Dermis blood vessel endothelial cell (primary cell): Measurements from ENCODE around the gene ARHGAP9. TPM values are rescaled to one million over a fixed set of nuclear protein-coding genes. Genes with fewer than 3 reads are reported as not detected.
A peak's percentile ranks its signal among the peaks of the same experiment; 100 is the strongest.
"Not testable (repeated sequence)": the region's sequence is repeated elsewhere in the genome, so short reads cannot be mapped to it uniquely, and the experiment has no call there.

ENCODE experiments used
- DNase-seq: peaks from one replicate; pipeline ENCODE4 v3.0.0; 2010
- total RNA-seq: library from RNA; depleted of rRNA; stranded (reverse); fragments of >200 nt; gene quantifications from 2 replicates; pipeline ENCODE4 v1.2.3, GENCODE V29; 2014

ARHGAP9 gene
- total RNA-seq, 1 donor from 2014 or later: not detected

DNA sequence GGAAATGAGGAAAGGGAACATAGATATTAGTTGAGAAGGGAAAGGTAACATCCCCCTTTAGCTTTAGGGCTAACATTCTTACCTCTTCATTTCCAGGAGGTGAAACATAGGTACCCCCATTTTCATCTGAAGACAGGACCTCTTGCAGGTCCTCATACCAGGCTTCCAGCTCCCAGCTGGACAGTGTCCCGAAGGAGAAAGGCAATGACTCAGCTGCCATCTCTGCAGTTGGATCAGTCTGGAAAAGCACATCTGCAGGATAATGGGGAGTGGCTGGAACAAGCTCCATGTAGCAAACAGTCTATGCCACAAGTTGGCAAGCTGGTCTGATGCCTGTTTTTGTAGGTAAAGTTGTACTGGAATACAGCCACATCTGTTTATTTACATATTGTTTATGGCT is 37.5 kb upstream of the ARHGAP9 start:
- DNase-seq: peak; percentile 60

DNA sequence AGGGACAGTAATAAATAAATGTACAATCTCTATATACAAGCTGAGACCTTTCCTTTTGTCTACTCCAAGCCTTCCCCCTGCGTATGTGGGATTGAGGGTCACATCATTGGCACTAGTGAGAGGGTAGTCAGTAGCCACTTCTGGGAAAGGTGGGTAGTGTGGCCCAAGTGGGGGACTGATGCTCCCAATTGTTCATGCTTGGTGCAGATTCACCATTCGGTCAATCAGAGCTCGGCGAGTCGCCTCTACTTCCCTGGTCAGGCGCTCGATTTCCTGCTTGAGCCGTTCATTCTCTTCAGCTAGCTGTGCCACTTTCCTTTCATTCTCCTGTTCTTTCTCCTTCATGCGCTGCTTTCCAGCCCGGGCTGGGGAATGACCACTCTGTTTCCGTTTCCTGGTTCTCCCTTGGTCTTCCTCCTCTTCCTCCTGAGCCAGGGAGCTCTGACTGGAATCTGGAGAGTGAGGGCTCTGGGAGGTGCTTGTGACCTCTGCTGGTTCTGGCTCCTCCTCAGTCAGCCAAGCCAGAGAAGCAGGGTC is 37.0 kb upstream of the ARHGAP9 start:
- DNase-seq: peak; percentile 41

DNA sequence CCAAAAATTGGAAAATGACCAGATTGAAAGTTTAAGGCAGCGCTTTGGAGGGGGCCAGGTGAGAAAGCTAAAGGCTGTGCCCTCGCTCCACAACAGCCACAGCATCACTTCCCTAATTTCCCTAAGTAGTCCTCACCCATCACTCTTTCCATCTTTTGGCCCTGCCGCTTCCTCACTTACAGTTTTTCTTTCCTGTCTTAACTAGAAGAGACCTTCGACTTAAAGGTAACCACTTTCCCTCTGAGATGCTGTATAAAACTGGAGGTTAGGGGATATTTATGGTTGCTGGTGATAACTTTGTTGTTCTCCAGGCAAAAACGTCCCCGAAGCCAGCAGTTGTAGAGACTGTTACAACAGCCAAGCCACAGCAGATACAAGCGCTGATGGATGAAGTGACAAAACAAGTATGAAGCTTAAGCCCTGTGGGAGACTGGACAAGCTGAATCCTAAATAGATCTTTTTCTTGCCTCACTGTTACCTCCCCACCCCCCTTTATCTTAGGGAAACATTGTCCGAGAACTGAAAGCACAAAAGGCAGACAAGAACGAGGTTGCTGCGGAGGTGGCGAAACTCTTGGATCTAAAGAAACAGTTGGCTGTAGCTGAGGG is 36.4 kb upstream of the ARHGAP9 start:
- no peak for DNase-seq

DNA sequence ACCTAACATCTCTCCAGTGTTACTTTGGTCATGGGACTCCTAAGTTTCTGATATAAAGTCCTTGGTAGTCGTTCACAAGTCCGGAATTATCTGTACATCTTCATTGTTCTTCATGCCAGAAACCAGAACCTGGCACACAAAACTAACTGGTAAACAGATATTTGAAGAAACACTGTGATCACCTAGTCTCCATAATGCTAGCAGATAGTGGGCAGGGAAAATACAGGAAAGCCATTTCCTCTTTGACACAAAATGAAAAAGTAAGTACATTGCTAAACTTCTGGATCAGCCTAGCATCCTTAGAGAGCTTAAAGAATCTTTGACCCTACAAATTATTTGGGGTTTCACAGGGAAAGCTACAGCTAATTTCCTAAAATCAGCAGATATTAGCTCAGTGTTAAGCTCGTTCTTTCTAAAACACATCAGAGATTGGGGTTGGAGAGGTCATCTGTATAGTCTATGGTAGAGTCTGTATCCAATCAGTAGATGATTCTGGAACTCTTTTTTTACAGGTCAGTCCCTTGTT is 35.8 kb upstream of the ARHGAP9 start:
- DNase-seq: no peak

DNA sequence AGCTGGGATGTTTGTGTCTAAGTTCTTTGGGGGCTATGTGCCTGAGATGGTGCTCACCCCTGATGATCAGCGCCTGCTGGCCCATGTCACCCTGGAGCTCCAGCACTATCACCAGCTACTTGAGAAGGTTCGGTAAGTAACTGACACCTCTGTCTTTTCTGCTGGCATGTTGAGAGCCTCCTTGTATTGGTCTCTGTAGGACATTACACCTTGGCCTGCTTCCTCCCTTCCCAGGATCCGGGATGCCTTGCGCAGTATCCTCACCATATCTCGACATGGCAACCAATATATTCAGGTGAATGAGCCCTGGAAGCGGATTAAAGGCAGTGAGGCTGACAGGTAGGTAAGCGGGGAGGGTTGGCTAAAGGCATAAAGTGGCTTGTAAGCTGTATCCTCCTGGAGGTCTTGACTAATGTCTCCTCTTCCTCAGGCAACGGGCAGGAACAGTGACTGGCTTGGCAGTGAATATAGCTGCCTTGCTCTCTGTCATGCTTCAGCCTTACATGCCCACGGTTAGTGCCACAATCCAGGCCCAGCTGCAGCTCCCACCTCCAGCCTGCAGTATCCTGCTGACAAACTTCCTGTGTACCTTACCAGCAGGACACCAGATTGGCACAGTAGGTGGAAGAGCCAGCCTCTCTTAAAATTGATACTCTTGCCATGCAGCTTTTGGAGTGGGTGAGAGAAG is 35.2 kb upstream of the ARHGAP9 start:
- DNase-seq: no peak

DNA sequence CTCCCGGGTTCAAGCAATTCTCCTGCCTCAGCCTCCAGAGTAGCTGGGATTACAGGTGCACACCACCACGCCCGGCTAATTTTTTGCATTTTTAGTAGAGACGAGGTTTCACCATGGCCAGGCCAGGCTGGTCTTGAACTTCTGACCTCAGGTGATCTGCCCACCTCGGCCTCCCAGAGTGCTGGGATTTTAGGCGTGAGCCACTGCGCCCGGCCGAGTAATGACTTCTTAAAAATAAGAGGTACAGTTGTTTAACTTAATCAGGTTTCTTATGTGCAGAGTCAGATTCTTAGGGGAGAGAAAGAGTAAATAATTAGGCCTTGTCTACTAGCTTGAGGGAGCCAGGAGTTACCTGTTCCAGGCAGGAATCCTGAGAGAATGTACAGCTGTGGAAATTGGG is 34.6 kb upstream of the ARHGAP9 start:
- DNase-seq: not testable (repeated sequence)

DNA sequence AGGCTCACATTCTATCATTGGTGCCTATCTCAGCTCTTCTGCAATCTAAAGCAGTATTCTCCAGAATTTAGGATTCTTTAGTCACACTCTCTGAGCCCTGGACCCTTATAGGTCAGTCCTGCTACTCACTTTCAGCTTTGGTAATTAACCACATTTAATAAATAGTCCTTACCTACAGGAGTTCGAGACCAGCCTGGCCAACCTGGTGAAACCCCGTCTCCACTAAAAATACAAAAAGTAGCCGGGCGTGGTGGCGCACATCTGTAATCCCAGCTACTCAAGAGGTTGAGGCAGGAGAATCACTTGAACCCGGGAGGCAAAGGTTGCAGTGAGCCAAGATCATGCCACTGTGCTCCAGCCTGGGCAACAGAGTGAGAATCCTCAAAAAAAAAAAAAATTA is 34.0 kb upstream of the ARHGAP9 start:
- DNase-seq: not testable (repeated sequence)

DNA sequence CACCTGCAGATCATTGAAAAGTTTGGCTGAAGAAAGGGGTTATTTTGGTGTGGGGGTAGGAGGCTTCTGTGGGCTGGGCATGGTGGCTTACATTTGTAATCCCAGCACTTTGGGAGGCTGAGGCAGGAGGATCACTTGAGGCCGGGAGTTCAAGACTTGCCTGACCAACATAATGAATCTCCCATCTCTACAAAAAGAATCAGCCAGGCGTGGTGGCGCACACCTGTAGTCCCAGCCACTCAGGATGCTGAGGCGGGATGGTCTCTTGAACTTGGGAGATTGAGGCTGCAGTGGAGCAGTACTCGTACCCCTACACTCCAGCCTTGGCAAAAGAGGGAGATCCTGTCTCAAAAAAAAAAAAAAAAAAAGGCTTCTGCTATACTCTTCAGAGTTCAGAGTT is 33.6 kb upstream of the ARHGAP9 start:
- no peak for DNase-seq

DNA sequence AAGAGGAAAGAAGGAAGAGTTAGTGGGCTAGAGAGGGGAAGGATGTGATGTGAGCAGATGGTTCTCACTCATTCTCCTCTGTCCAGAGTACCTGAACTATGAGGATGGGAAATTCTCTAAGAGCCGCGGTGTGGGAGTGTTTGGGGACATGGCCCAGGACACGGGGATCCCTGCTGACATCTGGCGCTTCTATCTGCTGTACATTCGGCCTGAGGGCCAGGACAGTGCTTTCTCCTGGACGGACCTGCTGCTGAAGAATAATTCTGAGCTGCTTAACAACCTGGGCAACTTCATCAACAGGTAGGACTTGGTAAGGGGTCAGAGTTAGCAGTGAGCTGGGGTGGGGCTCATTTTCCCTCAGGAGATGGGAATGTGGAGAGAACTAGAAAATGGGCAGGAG is 33.0 kb upstream of the ARHGAP9 start:
- no peak for DNase-seq

DNA sequence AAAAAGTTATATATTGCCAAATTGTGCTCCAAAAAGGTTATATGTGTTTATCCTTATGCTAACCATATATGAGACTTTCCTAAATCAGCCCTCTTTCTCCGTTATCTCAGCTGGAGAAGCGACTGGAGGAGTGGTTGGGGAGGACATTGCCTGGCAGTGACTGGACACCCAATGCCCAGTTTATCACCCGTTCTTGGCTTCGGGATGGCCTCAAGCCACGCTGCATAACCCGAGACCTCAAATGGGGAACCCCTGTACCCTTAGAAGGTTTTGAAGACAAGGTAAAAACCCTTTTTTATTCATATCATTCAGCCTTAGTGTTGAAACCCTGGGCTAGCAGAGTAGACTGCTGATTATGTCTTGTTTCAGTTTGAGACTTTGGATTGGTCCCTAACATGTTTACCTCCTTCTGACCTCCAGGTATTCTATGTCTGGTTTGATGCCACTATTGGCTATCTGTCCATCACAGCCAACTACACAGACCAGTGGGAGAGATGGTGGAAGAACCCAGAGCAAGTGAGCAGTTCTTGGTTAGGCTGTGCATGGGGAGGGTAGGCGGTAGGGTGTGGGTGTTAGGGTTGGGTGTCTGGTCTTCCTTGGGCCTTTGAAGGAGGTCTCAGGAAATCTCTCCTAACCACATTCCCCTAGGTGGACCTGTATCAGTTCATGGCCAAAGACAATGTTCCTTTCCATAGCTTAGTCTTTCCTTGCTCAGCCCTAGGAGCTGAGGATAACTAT is 32.1 kb upstream of the ARHGAP9 start:
- DNase-seq: no peak

DNA sequence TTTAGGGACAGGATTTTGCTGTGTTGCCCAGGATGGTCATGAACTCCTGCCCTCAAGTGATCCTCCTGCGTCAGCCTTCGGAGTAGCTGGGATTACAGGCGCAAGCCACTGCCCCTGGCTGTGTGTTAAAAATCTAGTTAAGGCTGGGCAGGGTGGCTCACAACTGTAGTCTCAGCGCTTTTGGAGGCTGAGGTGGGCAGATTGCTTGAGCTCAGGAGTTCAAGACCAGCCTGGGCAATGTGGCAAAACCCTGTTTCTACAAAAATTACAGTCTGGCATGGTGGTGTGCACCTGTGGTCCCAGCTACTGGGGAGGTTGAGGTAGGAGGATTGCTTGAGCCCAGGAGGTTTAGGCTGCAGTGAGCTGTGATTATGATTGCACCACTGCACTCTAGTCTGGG is 31.5 kb upstream of the ARHGAP9 start:
- DNase-seq: no peak

DNA sequence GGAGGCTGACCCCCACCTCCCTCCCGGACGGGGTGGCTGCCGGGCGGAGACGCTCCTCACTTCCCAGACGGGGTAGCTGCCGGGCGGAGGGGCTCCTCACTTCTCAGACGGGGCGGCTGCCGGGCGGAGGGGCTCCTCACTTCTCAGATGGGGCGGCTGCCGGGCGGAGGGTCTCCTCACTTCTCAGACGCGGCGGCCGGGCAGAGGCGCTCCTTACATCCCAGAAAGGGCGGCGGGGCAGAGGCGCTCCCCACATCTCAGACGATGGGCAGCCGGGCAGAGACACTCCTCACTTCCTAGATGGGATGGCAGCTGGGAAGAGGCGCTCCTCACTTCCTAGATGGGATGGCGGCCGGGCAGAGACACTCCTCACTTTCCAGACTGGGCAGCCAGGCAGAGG is 28.1 kb upstream of the ARHGAP9 start:
- DNase-seq: not testable (repeated sequence)

DNA sequence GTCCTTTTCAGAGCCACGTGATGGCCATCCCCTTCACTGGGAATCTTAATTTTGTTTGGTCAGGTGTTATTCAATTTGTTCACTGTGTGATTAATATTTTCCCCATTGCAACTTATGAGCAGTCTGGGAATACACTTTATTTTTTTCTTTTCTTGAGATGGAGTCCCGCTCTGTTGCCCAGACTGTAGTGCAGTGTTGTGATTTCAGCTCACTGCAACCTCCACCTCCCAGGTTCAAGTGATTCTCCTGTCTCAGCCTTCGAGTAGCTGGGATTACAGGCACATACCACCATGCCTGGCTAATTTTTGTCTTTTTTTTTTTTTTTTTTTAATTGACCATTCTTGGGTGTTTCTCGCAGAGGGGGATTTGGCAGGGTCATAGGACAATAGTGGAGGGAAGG is 26.9 kb upstream of the ARHGAP9 start:
- DNase-seq: not testable (repeated sequence)

DNA sequence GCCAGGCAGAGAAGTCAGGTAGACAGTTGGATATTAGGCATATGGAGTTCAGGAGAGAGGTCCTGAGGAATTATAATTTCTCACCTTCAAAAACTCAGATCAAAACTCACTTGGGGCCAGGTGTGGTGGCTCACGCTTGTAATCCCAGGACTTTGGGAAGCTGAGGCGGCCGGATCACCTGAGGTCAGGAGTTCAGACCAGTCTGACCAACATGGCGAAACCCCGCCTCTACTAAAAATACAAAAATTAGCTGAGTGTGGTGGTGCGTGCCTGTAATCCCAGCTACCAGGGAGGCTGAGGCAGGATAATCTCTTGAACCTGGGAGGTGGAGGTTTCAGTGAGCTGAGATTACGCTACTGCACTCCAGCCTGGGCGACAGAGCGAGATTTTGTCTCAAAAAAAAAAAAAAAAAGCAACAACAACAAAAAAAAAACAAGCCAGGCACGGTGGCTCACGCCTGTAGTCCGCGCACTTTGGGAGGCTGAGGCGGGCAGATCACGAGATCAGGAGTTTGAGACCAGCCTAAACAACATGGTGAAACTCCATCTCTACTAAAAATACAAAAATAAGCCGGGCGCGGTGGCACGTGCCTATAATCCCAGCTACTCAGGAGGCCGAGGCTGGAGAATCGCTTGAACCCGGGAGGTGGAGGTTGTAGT is 22.8 kb upstream of the ARHGAP9 start:
- not testable (repeated sequence) for DNase-seq

DNA sequence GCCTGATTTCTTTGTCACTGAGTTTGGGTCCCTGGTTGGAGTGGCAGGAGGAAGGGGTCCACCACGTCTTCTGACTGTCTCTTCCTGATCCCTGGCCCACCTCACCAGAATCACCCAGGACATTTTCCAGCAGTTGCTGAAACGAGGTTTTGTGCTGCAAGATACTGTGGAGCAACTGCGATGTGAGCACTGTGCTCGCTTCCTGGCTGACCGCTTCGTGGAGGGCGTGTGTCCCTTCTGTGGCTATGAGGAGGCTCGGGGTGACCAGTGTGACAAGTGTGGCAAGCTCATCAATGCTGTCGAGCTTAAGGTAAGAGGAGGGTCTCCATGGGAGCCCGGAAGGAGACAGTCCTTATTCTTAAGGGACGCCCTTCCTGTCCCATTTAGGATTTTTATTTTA is 20.5 kb upstream of the ARHGAP9 start:
- no peak for DNase-seq

DNA sequence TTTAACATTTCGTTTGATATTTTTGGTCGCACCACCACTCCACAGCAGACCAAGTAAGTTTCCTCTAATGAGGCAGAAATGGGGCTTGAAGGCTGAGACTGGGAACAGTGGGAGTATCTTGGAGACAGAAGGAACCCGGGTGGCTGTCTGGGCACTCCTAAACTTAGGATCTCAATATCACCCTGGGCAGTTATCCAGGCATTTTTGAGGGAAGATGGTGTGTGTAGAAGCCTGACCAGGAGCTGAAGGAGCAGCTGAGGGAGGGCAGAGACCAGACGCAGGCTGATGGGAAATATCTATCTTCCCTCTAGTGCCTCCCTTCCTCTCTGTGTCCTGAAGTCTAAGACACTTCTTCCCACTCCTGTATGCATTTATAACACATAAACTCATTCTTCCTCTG is 18.9 kb upstream of the ARHGAP9 start:
- DNase-seq: no peak

DNA sequence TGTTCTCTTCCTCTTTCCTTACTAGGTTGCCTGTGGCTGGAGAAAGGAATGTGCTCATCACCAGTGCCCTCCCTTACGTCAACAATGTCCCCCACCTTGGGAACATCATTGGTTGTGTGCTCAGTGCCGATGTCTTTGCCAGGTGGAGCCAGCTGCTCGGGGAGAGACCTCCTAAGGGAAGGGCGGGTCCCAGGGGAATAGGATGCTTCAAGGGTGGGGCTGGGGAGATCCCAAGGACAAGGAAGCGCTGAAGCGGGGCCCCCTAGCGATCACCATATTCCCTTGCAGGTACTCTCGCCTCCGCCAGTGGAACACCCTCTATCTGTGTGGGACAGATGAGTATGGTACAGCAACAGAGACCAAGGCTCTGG is 18.5 kb upstream of the ARHGAP9 start:
- no peak for DNase-seq

DNA sequence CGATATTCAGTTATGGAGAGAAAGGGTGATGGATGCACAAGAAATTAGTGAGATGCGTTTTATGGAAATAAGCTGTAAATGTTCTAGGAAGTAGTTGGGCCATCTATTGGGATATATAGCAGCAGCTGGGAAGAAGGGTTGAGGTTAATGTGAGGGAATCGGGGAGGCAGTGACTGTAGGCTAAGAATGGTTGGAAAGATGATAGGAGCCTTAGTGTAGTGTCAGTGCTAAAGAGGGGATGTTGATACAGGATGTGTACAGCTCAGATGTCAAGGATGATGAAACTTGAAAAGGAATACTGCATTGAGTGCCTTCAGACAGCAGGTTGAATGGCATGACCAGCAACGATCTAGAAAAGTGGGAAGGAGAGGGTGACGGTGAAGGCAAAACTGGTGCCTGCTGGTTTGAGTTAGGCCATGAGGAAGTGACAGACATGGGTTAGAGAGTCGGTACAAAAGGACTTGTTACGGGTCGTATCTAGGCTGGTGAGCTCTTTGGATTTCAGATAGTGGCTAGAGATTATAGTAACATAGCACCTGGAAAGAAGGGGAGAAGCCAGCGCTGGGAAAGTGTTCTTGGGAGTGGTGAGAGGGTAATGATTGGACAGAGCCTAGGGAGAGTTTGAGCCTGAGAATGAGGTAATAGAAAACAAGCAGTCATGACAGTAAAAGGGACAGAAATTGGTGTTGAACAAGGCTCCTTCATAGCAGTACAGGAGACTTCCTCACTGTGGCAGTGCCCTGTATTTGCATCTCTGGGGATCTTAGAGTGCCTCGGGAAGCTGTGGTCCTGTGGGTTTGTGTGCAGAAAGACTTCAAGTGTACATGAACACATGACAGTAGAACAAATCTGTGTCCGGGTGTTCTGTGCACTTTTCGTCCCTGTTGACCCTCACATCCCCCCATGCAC is 17.8 kb upstream of the ARHGAP9 start:
- DNase-seq: no peak

DNA sequence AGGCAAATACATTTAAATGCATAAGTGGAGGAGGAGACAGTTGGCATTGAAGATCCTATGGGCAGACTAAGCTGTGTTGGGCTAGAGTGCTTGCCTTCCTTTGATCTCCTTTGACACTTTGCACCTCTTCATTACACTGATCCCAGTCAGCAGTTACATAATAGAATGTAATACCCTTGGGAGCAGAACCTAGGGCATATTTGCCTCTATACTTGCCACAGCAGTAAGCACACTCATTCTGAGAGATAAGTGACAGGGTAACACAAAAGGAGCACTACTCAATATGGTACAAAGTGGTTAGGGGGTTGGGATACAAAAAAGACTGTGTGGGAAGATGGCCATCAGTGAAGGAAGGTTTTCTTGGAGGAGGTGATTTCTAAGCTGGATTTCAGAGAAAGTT is 17.2 kb upstream of the ARHGAP9 start:
- DNase-seq: no peak

DNA sequence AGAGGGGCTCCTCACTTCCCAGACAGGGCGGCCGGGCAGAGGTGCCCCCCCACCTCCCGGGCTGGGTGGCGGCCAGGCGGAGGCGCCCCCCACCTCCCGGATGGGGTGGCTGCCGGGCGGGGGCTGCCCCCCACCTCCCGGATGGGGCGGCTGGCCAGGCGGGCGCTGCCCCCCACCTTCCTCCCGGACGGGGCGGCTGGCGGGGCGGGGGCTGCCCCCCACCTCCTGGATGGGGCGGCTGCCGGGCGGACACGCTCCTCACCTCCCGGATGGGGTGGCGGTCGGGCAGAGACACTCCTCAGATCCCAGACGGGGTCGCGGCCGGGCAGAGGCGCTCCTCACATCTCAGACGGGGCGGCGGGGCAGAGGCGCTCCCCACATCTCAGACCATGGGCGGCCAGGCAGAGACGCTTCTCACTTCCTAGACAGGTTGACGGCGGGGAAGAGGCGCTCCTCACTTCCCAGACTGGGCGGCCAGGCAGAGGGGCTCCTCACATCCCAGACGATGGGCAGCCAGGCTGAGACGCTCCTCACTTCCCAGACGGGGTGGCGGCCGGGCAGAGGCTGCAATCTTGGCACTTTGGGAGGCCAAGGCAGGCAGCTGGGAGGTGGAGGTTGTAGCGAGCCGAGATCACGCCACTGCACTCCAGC is 15.5 kb upstream of the ARHGAP9 start:
- not testable (repeated sequence) for DNase-seq
